ENCODE results near the gene CRACR2A.
A peak's percentile ranks its signal among the peaks of the same experiment; 100 is the strongest.

The CRACR2A gene

GRCh38 chr12:3746758-3747157 is 6.2 kb downstream of the CRACR2A start:
- 100% methylated on average over 4 of the region's 4 CpGs for WGBS (ENCODE audit: insufficient coverage)
- CTCF ChIA-PET: interaction anchor here (0.6 kb wide), 1 partner anchor 249 kb away, joined by 4 read pairs; no protein-coding TSS in a partner anchor
- POLR2A ChIA-PET: no interaction called here

GRCh38 chr12:3745152-3745551 is 7.8 kb downstream of the CRACR2A start:
- ChIA-PET POLR2A (no interaction called here), CTCF (interaction anchor here (0.8 kb wide), 1 partner anchor 32 kb away, joined by 3 read pairs; no protein-coding TSS in a partner anchor)
- Histone ChIP-seq H3K4me1 (ENCODE audit: control extremely low read depth in 1 of 4, control insufficient read depth in 4 of 4, insufficient read depth in 4 of 4, low read length in 3 of 4) (no peaks in the 10 kb centered on the region), H3K9me3 (ENCODE audit: control extremely low read depth in 1 of 5, control insufficient read depth in 4 of 5, insufficient read depth in 2 of 5, low read depth in 1 of 5, low read length in 4 of 5) (peaks cover 0 to 8% (median 0%) of the 10 kb centered on the region in 5 experiments), H3K27me3 (replicated peaks in 2 of 5; ENCODE audit: control insufficient read depth in 4 of 5, insufficient read depth in 5 of 5, low read length in 4 of 5) (no peaks in the 10 kb centered on the region), H3K27ac (ENCODE audit: insufficient read depth in 1 of 2, low read depth in 1 of 2, low read length in 2 of 2, poor library complexity in 1 of 2, severe bottlenecking in 2 of 2) (no peak overlapping the region), H3K36me3 (ENCODE audit: control insufficient read depth in 4 of 4, insufficient read depth in 4 of 4, low read length in 3 of 4) (peaks cover 2 to 43% (median 15%) of the 10 kb centered on the region in 4 experiments), H3K4me3 (ENCODE audit: control insufficient read depth in 1 of 7, extremely low read depth in 1 of 7, insufficient read depth in 4 of 7, low read depth in 2 of 7, low read length in 6 of 7) (no peak overlapping the region)
- WGBS (ENCODE audit: insufficient coverage): 96% methylated on average over 6 of the region's 6 CpGs
- DNase-seq: no peak

More at GRCh38 chr12:3746758-3747157, 6.2 kb downstream of the CRACR2A start:
- Histone ChIP-seq H3K4me3 (ENCODE audit: control insufficient read depth in 1 of 7, extremely low read depth in 1 of 7, insufficient read depth in 4 of 7, low read depth in 2 of 7, low read length in 6 of 7) (no peak overlapping the region), H3K36me3 (ENCODE audit: control insufficient read depth in 4 of 4, insufficient read depth in 4 of 4, low read length in 3 of 4) (peaks cover 2 to 41% (median 13%) of the 10 kb centered on the region in 4 experiments), H3K27ac (ENCODE audit: insufficient read depth in 1 of 2, low read depth in 1 of 2, low read length in 2 of 2, poor library complexity in 1 of 2, severe bottlenecking in 2 of 2) (no peak overlapping the region), H3K9me3 (ENCODE audit: control extremely low read depth in 1 of 5, control insufficient read depth in 4 of 5, insufficient read depth in 2 of 5, low read depth in 1 of 5, low read length in 4 of 5) (peaks cover 0 to 8% (median 0%) of the 10 kb centered on the region in 5 experiments), H3K27me3 (replicated peaks in 2 of 5; ENCODE audit: control insufficient read depth in 4 of 5, insufficient read depth in 5 of 5, low read length in 4 of 5) (no peaks in the 10 kb centered on the region), H3K4me1 (ENCODE audit: control extremely low read depth in 1 of 4, control insufficient read depth in 4 of 4, insufficient read depth in 4 of 4, low read length in 3 of 4) (peaks cover 2 to 8% (median 4%) of the 10 kb centered on the region in 4 experiments)
- DNase-seq: no peak

GRCh38 chr12:3744229-3744901 is 8.5 kb downstream of the CRACR2A start:
- CTCF ChIA-PET: interaction anchor here (1.5 to 1.8 kb wide), 2 partner anchors 8 to 429 kb away, joined by 5 read pairs; partner anchors contain the start of gene CRACR2A
- POLR2A ChIA-PET: no interaction called here

GRCh38 chr12:3743803-3744202 is 9.1 kb downstream of the CRACR2A start:
- Histone ChIP-seq H3K27me3 (replicated peaks in 2 of 5; ENCODE audit: control insufficient read depth in 4 of 5, insufficient read depth in 5 of 5, low read length in 4 of 5) (no peaks in the 10 kb centered on the region), H3K4me1 (ENCODE audit: control extremely low read depth in 1 of 4, control insufficient read depth in 4 of 4, insufficient read depth in 4 of 4, low read length in 3 of 4) (no peaks in the 10 kb centered on the region), H3K36me3 (ENCODE audit: control insufficient read depth in 4 of 4, insufficient read depth in 4 of 4, low read length in 3 of 4) (peaks cover 2 to 42% (median 18%) of the 10 kb centered on the region in 4 experiments), H3K27ac (ENCODE audit: insufficient read depth in 1 of 2, low read depth in 1 of 2, low read length in 2 of 2, poor library complexity in 1 of 2, severe bottlenecking in 2 of 2) (no peak overlapping the region), H3K4me3 (ENCODE audit: control insufficient read depth in 1 of 7, extremely low read depth in 1 of 7, insufficient read depth in 4 of 7, low read depth in 2 of 7, low read length in 6 of 7) (no peak overlapping the region), H3K9me3 (ENCODE audit: control extremely low read depth in 1 of 5, control insufficient read depth in 4 of 5, insufficient read depth in 2 of 5, low read depth in 1 of 5, low read length in 4 of 5) (peaks cover 0 to 8% (median 0%) of the 10 kb centered on the region in 5 experiments)
- 95% methylated on average over 4 of the region's 6 CpGs for WGBS (ENCODE audit: insufficient coverage)
- DNase-seq: no peak
- POLR2A ChIA-PET: no interaction called here
- CTCF ChIA-PET: interaction anchor here (1.5 to 1.8 kb wide), 2 partner anchors 9 to 429 kb away, joined by 5 read pairs; partner anchors contain the start of gene CRACR2A

More at GRCh38 chr12:3744229-3744901, 8.5 kb downstream of the CRACR2A start:
- peak in 2 of 3 donors; percentile 27 to 38 for DNase-seq
- H3K4me1 ChIP-seq (ENCODE audit: control extremely low read depth in 1 of 4, control insufficient read depth in 4 of 4, insufficient read depth in 4 of 4, low read length in 3 of 4): no peaks in the 10 kb centered on the region
- H3K9me3 ChIP-seq (ENCODE audit: control extremely low read depth in 1 of 5, control insufficient read depth in 4 of 5, insufficient read depth in 2 of 5, low read depth in 1 of 5, low read length in 4 of 5): peaks cover 0 to 8% (median 0%) of the 10 kb centered on the region in 5 experiments
- no peaks in the 10 kb centered on the region for H3K27me3 ChIP-seq (replicated peaks in 2 of 5; ENCODE audit: control insufficient read depth in 4 of 5, insufficient read depth in 5 of 5, low read length in 4 of 5)
- peaks cover 2 to 43% (median 16%) of the 10 kb centered on the region in 4 experiments for H3K36me3 ChIP-seq (ENCODE audit: control insufficient read depth in 4 of 4, insufficient read depth in 4 of 4, low read length in 3 of 4)
- 66% methylated on average over 5 of the region's 6 CpGs for WGBS (ENCODE audit: insufficient coverage)
- no peak overlapping the region for H3K4me3 ChIP-seq (ENCODE audit: control insufficient read depth in 1 of 7, extremely low read depth in 1 of 7, insufficient read depth in 4 of 7, low read depth in 2 of 7, low read length in 6 of 7)
- no peak overlapping the region for H3K27ac ChIP-seq (ENCODE audit: insufficient read depth in 1 of 2, low read depth in 1 of 2, low read length in 2 of 2, poor library complexity in 1 of 2, severe bottlenecking in 2 of 2)

- H3K36me3 ChIP-seq (ENCODE audit: control insufficient read depth in 4 of 4, insufficient read depth in 4 of 4, low read length in 3 of 4): peaks cover 2 to 33% (median 21%) of the 10 kb centered on the region in 4 experiments
- whole genome bisulfite sequencing (ENCODE audit: insufficient coverage): 92% methylated on average over 4 of the region's 7 CpGs
- H3K4me3 ChIP-seq (ENCODE audit: control insufficient read depth in 1 of 7, extremely low read depth in 1 of 7, insufficient read depth in 4 of 7, low read depth in 2 of 7, low read length in 6 of 7): no peak overlapping the region
- CTCF ChIA-PET: interaction anchor here (0.8 to 1.2 kb wide), 3 partner anchors 10 to 62 kb away, joined by 3 to 4 read pairs (median 3); no protein-coding TSS in a partner anchor
- POLR2A ChIA-PET: no interaction called here
- peaks cover 0 to 8% (median 0%) of the 10 kb centered on the region in 5 experiments for H3K9me3 ChIP-seq (ENCODE audit: control extremely low read depth in 1 of 5, control insufficient read depth in 4 of 5, insufficient read depth in 2 of 5, low read depth in 1 of 5, low read length in 4 of 5)
- H3K27ac ChIP-seq (ENCODE audit: insufficient read depth in 1 of 2, low read depth in 1 of 2, low read length in 2 of 2, poor library complexity in 1 of 2, severe bottlenecking in 2 of 2): no peak overlapping the region
- DNase-seq: no peak
- no peaks in the 10 kb centered on the region for H3K27me3 ChIP-seq (replicated peaks in 2 of 5; ENCODE audit: control insufficient read depth in 4 of 5, insufficient read depth in 5 of 5, low read length in 4 of 5)
- H3K4me1 ChIP-seq (ENCODE audit: control extremely low read depth in 1 of 4, control insufficient read depth in 4 of 4, insufficient read depth in 4 of 4, low read length in 3 of 4): no peaks in the 10 kb centered on the region
Observed at GRCh38 chr12:3741882-3742672, 10.8 kb downstream of the CRACR2A start.

- Histone ChIP-seq H3K4me3 (ENCODE audit: control insufficient read depth in 1 of 7, extremely low read depth in 1 of 7, insufficient read depth in 4 of 7, low read depth in 2 of 7, low read length in 6 of 7) (no peak overlapping the region), H3K27me3 (replicated peaks in 2 of 5; ENCODE audit: control insufficient read depth in 4 of 5, insufficient read depth in 5 of 5, low read length in 4 of 5) (no peaks in the 10 kb centered on the region), H3K36me3 (ENCODE audit: control insufficient read depth in 4 of 4, insufficient read depth in 4 of 4, low read length in 3 of 4) (peaks cover 2 to 23% (median 16%) of the 10 kb centered on the region in 4 experiments), H3K4me1 (ENCODE audit: control extremely low read depth in 1 of 4, control insufficient read depth in 4 of 4, insufficient read depth in 4 of 4, low read length in 3 of 4) (no peaks in the 10 kb centered on the region), H3K27ac (ENCODE audit: insufficient read depth in 1 of 2, low read depth in 1 of 2, low read length in 2 of 2, poor library complexity in 1 of 2, severe bottlenecking in 2 of 2) (no peak overlapping the region), H3K9me3 (ENCODE audit: control extremely low read depth in 1 of 5, control insufficient read depth in 4 of 5, insufficient read depth in 2 of 5, low read depth in 1 of 5, low read length in 4 of 5) (no peaks in the 10 kb centered on the region)
- ChIA-PET CTCF (interaction anchor here (0.6 to 1.0 kb wide), 2 partner anchors 85 to 279 kb away, joined by 3 to 4 read pairs; no protein-coding TSS in a partner anchor), POLR2A (no interaction called here)
- WGBS (ENCODE audit: insufficient coverage): 100% methylated on average over 2 of the region's 2 CpGs
- no peak for DNase-seq
Observed at GRCh38 chr12:3740480-3741231, 12.3 kb downstream of the CRACR2A start.
